NCI-H345 treated with DMSO at 0.1 percent for 48 hours (cell line): ENCODE results near the gene TAL2.

Experiments used
- DNase-seq: peaks from one replicate; lab custom pipeline; 2025; ENCODE audit not compliant: unreplicated experiment; lab: John Stamatoyannopoulos, UW

The TAL2 gene

GRCh38 chr9:105706156-105706555, 43.9 kb downstream of the TAL2 start:
- no peak for DNase-seq

- no peak for DNase-seq
These were observed 46.1 kb downstream of the TAL2 start for GRCh38 chr9:105708405-105708804.

GRCh38 chr9:105710638-105711037, 48.4 kb downstream of the TAL2 start:
- DNase-seq = no peak

- no peak for DNase-seq
These were observed 49.6 kb downstream of the TAL2 start for GRCh38 chr9:105711867-105712266.

GRCh38 chr9:105712297-105712696, 50.0 kb downstream of the TAL2 start:
- no peak for DNase-seq
